Colonic mucosa (tissue), 4 donors: ENCODE measurements around the gene TULP1. TPM values are rescaled to one million over a fixed set of nuclear protein-coding genes. Genes with fewer than 3 reads are reported as not detected.

Source experiments
- DNase-seq: peaks from one replicate; pipeline ENCODE4 v3.0.0-alpha.2; 2020
- H3K27ac ChIP-seq: fragments of 200-600 bp; one replicate; pipeline ENCODE4 v1.8.0; 2021
- H3K27me3 ChIP-seq: fragments of 200-600 bp; one replicate; pipeline ENCODE4 v1.8.0; 2021
- H3K36me3 ChIP-seq: fragments of 200-600 bp; one replicate; pipeline ENCODE4 v1.8.0; 2021
- H3K4me1 ChIP-seq: fragments of 200-600 bp; one replicate; pipeline ENCODE4 v1.8.0; 2021; ENCODE audit warnings: mild to moderate bottlenecking
- H3K4me3 ChIP-seq: fragments of 200-600 bp; one replicate; pipeline ENCODE4 v1.8.0; 2021
- H3K9ac ChIP-seq, 2 donors: one replicate each; pipeline ENCODE4 v1.7.0; 2013; ENCODE audit warnings: control low read depth in 2 of 2, low read depth in 2 of 2, low read length in 2 of 2
- H3K9me3 ChIP-seq: fragments of 200-600 bp; one replicate; pipeline ENCODE4 v1.8.0; 2021
- CTCF ChIP-seq: fragments of 200-600 bp; IDR thresholded peaks from one replicate; pipeline ENCODE4 v1.8.0; 2022; ENCODE audit warnings: antibody characterized with exemption, mild to moderate bottlenecking
- intact Hi-C: fragments of 100-400 bp; cut with DNase I; formaldehyde crosslinking; loops from one replicate; pipeline ENCODE4 v1.14.1; 2022
- total RNA-seq, 2 donors: library from RNA; stranded (reverse); fragmentation: NEBNext Ultra II Directional in 1 of 2; extraction: Animal tissue kit (Norgen Biotek cat#: 25700) in 1 of 2; gene quantifications; one replicate each; pipeline ENCODE4 v1.2.1, GENCODE V29; 2021
- donor health status: healthy.
- donor health status: DM: no; HTN: no; CAD: no.
- donor health status: DM: no; HTN: no; CAD: no.

The TULP1 gene
- total RNA-seq, 2 donors from 2014 or later = not detected

GRCh38 chr6:35470663-35471120, 42.0 kb downstream of the TULP1 start:
- no peak for TF ChIP-seq CTCF
- H3K9ac ChIP-seq = peak overlapping the region in 1 of 2 donors; percentile 75
- no peak for DNase-seq
- H3K36me3 ChIP-seq = no peaks in the 10 kb centered on the region
- no peak overlapping the region for H3K27ac ChIP-seq
- intact Hi-C loops = no loop called here
- H3K4me1 ChIP-seq = no peaks in the 10 kb centered on the region
- no peaks in the 10 kb centered on the region for H3K9me3 ChIP-seq
- no peak overlapping the region for H3K4me3 ChIP-seq
- H3K27me3 ChIP-seq = no peaks in the 10 kb centered on the region

GRCh38 chr6:35469751-35470662, 42.7 kb downstream of the TULP1 start:
- Histone ChIP-seq H3K27me3 (no peaks in the 10 kb centered on the region), H3K9ac (peak overlapping the region; percentile 75 to 81), H3K36me3 (no peaks in the 10 kb centered on the region), H3K9me3 (no peaks in the 10 kb centered on the region), H3K4me1 (no peaks in the 10 kb centered on the region), H3K27ac (peak overlapping the region; percentile 74), H3K4me3 (peak overlapping the region; percentile 63)
- no peak for TF ChIP-seq CTCF
- intact Hi-C loops = no loop called here
- peak; percentile 58 for DNase-seq

GRCh38 chr6:35468980-35469750, 43.5 kb downstream of the TULP1 start:
- H3K9ac ChIP-seq = peak overlapping the region; percentile 75 to 81
- no peaks in the 10 kb centered on the region for H3K27me3 ChIP-seq
- DNase-seq = peak; percentile 41
- TF ChIP-seq CTCF = no peak
- no peaks in the 10 kb centered on the region for H3K4me1 ChIP-seq
- no peaks in the 10 kb centered on the region for H3K36me3 ChIP-seq
- H3K4me3 ChIP-seq = peak overlapping the region; percentile 63
- peak overlapping the region; percentile 74 for H3K27ac ChIP-seq
- no peaks in the 10 kb centered on the region for H3K9me3 ChIP-seq
- intact Hi-C loops = no loop called here

- no peaks in the 10 kb centered on the region for H3K9me3 ChIP-seq
- peak within 1 kb of the TSS; percentile 75 to 81 for H3K9ac ChIP-seq
- H3K27me3 ChIP-seq = no peaks in the 10 kb centered on the region
- DNase-seq = peak; percentile 98
- H3K27ac ChIP-seq = peak within 1 kb of the TSS; percentile 74
- no peaks in the 10 kb centered on the region for H3K4me1 ChIP-seq
- intact Hi-C loops = no loop called here
- H3K36me3 ChIP-seq = no peaks in the 10 kb centered on the region
- TF ChIP-seq CTCF = peak; percentile 97
- H3K4me3 ChIP-seq = peak within 1 kb of the TSS; percentile 63
Measured at GRCh38 chr6:35468181-35468979, 44.3 kb downstream of the TULP1 start, which contains the start of gene RPL10A. TSS of gene RPL10A (plus strand) at chr6:35468401. CDS start at chr6:35468435, 34 bp downstream.

- Histone ChIP-seq H3K9ac (no peak overlapping the region), H3K4me3 (no peak overlapping the region), H3K27ac (no peak overlapping the region), H3K27me3 (no peaks in the 10 kb centered on the region), H3K9me3 (no peaks in the 10 kb centered on the region), H3K36me3 (no peaks in the 10 kb centered on the region), H3K4me1 (no peaks in the 10 kb centered on the region)
- no peak for DNase-seq
- TF ChIP-seq CTCF = no peak
- intact Hi-C loops = no loop called here
Measured at GRCh38 chr6:35465646-35466045, 47.0 kb downstream of the TULP1 start.
